GM21528 (cell line): ENCODE data around the gene LRIG2.
"Not testable (repeated sequence)": the region's sequence is repeated elsewhere in the genome, so short reads cannot be mapped to it uniquely, and the experiment has no call there.

Experiments used
- ATAC-seq: cut with Tn5 transposase; IDR thresholded peaks from one replicate; pipeline ENCODE4 v1.9.1; 2021; ENCODE audit warnings: mild to moderate bottlenecking, moderate library complexity; ENCODE audit not compliant: unreplicated experiment, low FRiP score

The LRIG2 gene

GRCh38 chr1:113057006-113057405, 16.0 kb upstream of the LRIG2 start:
- no peak for ATAC-seq

GRCh38 chr1:113058941-113059706, 13.9 kb upstream of the LRIG2 start:
- ATAC-seq, result no peak

- ATAC-seq, result not testable (repeated sequence)
Measured at GRCh38 chr1:113063456-113063855, 9.5 kb upstream of the LRIG2 start.

GRCh38 chr1:113072141-113072756, 749 bp upstream of the LRIG2 start:
- ATAC-seq, result no peak

GRCh38 chr1:113073479-113073950, 517 bp downstream of the LRIG2 start:
- peak; percentile 28 for ATAC-seq

- ATAC-seq, result no peak
Measured at GRCh38 chr1:113074237-113074636, 1.2 kb downstream of the LRIG2 start.

- ATAC-seq, result not testable (repeated sequence)
Measured at GRCh38 chr1:113077978-113078377, 5.0 kb downstream of the LRIG2 start.

GRCh38 chr1:113086541-113086940, 13.5 kb downstream of the LRIG2 start:
- no peak for ATAC-seq

- no peak for ATAC-seq
Measured at GRCh38 chr1:113088972-113089371, 16.0 kb downstream of the LRIG2 start.

- no peak for ATAC-seq
Measured at GRCh38 chr1:113090051-113090450, 17.1 kb downstream of the LRIG2 start.

GRCh38 chr1:113091988-113092594, 19.1 kb downstream of the LRIG2 start:
- no peak for ATAC-seq

GRCh38 chr1:113094506-113094905, 21.5 kb downstream of the LRIG2 start:
- no peak for ATAC-seq

- no peak for ATAC-seq
Measured at GRCh38 chr1:113095790-113096455, 22.9 kb downstream of the LRIG2 start.

- ATAC-seq, result no peak
Measured at GRCh38 chr1:113096493-113096892, 23.5 kb downstream of the LRIG2 start.

- ATAC-seq, result no peak
Measured at GRCh38 chr1:113101588-113101987, 28.6 kb downstream of the LRIG2 start.

- ATAC-seq, result no peak
Measured at GRCh38 chr1:113103048-113103447, 30.1 kb downstream of the LRIG2 start.

GRCh38 chr1:113103977-113104376, 31.0 kb downstream of the LRIG2 start:
- ATAC-seq, result no peak

GRCh38 chr1:113106910-113107309, 33.9 kb downstream of the LRIG2 start:
- ATAC-seq, result no peak

GRCh38 chr1:113109908-113110554, 37.0 kb downstream of the LRIG2 start:
- ATAC-seq, result no peak

- no peak for ATAC-seq
Measured at GRCh38 chr1:113118266-113118665, 45.3 kb downstream of the LRIG2 start.

- ATAC-seq, result no peak
Measured at GRCh38 chr1:113123737-113124136, 50.7 kb downstream of the LRIG2 start.
